HepG2 (cell line): ENCODE measurements around the gene OCLN. TPM values are rescaled to one million over a fixed set of nuclear protein-coding genes. Genes with fewer than 3 reads are reported as not detected.

ENCODE experiments used
- CBX5 ChIP-seq: sonication (generic); formaldehyde crosslinking; IDR thresholded peaks from 2 replicates; pipeline ENCODE4 v1.4.0; 2020; ENCODE audit warnings: missing genetic modification reagents, borderline replicate concordance
- CENPBD1 ChIP-seq: sonication (generic); formaldehyde crosslinking; IDR thresholded peaks from 2 replicates; pipeline ENCODE4 v1.8.0; 2022; ENCODE audit warnings: missing genetic modification reagents, low read depth, mild to moderate bottlenecking, borderline replicate concordance
- CHCHD3 ChIP-seq: sonication (generic); formaldehyde crosslinking; IDR thresholded peaks from 2 replicates; pipeline ENCODE4 v1.8.0; 2022; ENCODE audit warnings: mild to moderate bottlenecking, missing genetic modification reagents, moderate library complexity
- GLMP ChIP-seq: sonication (generic); formaldehyde crosslinking; IDR thresholded peaks from 2 replicates; pipeline ENCODE4 v1.9.0; 2021; ENCODE audit warnings: missing genetic modification reagents, mild to moderate bottlenecking, borderline replicate concordance
- IRF1 ChIP-seq: sonication (generic); formaldehyde crosslinking; IDR thresholded peaks from 2 replicates; pipeline ENCODE4 v1.4.0; 2020; ENCODE audit warnings: low read depth, mild to moderate bottlenecking, missing genetic modification reagents
- MTA1 ChIP-seq: sonication (generic); formaldehyde crosslinking; IDR thresholded peaks from 2 replicates; pipeline ENCODE4 v1.4.0; 2020; ENCODE audit warnings: missing genetic modification reagents, mild to moderate bottlenecking, borderline replicate concordance
- MXD1 ChIP-seq: sonication (generic); formaldehyde crosslinking; IDR thresholded peaks from 2 replicates; pipeline ENCODE4 v1.4.0; 2020; ENCODE audit warnings: mild to moderate bottlenecking, missing genetic modification reagents
- polyA plus RNA-seq, 8 experiments: library from polyadenylated mRNA; depleted of rRNA in 3 of 8; stranded (reverse) in 7 of 8; unstranded in 1 of 8; fragments of >200 nt; fragmentation: Illumina TruSeq in 4 of 8; extraction: Trizol in 4 of 8; gene quantifications; 2 replicates each; pipeline versions ENCODE4 v1.2.1 to v1.2.3, GENCODE V29; 2011 to 2016; ENCODE audit warnings: low read depth in 4 of 8, missing spikeins in 1 of 8, mixed read lengths in 1 of 8; ENCODE audit not compliant: insufficient read depth in 1 of 8
- total RNA-seq, 5 experiments: library from RNA; depleted of rRNA; stranded (reverse); fragments of >200 nt; fragmentation: Illumina TruSeq; extraction: Trizol; gene quantifications; 2 replicates each; pipeline ENCODE4 v1.2.3, GENCODE V29; 2016; ENCODE audit warnings: low read depth in 1 of 5
- TF ChIP-seq, protein P1 (sequence below): sonication (generic); formaldehyde crosslinking; IDR thresholded peaks from 2 replicates; pipeline ENCODE4 v1.9.0; 2021; ENCODE audit warnings: mild to moderate bottlenecking, missing genetic modification reagents
- TF ChIP-seq, protein P2 (sequence below): sonication (generic); formaldehyde crosslinking; IDR thresholded peaks from 2 replicates; pipeline ENCODE4 v1.4.0; 2020; ENCODE audit warnings: missing genetic modification reagents, borderline replicate concordance
- TF ChIP-seq, protein P3 (sequence below), 2 experiments: sonication (generic) in 1 of 2; formaldehyde crosslinking in 1 of 2; IDR thresholded peaks; 2 replicates each; pipeline versions ENCODE4 v1.4.0 to v1.6.1; 2016 to 2020; ENCODE audit warnings: borderline replicate concordance in 1 of 2, low read depth in 1 of 2, mild to moderate bottlenecking in 1 of 2, missing genetic modification reagents in 1 of 2

Gene OCLN
- total and polyA plus RNA-seq, 2 of the 13 experiments (the other 11 are each of a cell fraction or from before 2014, with no cell fraction given): 24.1 to 34.8 TPM

GRCh38 chr5:69454460-69455249, 37.9 kb upstream of the OCLN start (continued):
- TF ChIP-seq, protein P1, sequence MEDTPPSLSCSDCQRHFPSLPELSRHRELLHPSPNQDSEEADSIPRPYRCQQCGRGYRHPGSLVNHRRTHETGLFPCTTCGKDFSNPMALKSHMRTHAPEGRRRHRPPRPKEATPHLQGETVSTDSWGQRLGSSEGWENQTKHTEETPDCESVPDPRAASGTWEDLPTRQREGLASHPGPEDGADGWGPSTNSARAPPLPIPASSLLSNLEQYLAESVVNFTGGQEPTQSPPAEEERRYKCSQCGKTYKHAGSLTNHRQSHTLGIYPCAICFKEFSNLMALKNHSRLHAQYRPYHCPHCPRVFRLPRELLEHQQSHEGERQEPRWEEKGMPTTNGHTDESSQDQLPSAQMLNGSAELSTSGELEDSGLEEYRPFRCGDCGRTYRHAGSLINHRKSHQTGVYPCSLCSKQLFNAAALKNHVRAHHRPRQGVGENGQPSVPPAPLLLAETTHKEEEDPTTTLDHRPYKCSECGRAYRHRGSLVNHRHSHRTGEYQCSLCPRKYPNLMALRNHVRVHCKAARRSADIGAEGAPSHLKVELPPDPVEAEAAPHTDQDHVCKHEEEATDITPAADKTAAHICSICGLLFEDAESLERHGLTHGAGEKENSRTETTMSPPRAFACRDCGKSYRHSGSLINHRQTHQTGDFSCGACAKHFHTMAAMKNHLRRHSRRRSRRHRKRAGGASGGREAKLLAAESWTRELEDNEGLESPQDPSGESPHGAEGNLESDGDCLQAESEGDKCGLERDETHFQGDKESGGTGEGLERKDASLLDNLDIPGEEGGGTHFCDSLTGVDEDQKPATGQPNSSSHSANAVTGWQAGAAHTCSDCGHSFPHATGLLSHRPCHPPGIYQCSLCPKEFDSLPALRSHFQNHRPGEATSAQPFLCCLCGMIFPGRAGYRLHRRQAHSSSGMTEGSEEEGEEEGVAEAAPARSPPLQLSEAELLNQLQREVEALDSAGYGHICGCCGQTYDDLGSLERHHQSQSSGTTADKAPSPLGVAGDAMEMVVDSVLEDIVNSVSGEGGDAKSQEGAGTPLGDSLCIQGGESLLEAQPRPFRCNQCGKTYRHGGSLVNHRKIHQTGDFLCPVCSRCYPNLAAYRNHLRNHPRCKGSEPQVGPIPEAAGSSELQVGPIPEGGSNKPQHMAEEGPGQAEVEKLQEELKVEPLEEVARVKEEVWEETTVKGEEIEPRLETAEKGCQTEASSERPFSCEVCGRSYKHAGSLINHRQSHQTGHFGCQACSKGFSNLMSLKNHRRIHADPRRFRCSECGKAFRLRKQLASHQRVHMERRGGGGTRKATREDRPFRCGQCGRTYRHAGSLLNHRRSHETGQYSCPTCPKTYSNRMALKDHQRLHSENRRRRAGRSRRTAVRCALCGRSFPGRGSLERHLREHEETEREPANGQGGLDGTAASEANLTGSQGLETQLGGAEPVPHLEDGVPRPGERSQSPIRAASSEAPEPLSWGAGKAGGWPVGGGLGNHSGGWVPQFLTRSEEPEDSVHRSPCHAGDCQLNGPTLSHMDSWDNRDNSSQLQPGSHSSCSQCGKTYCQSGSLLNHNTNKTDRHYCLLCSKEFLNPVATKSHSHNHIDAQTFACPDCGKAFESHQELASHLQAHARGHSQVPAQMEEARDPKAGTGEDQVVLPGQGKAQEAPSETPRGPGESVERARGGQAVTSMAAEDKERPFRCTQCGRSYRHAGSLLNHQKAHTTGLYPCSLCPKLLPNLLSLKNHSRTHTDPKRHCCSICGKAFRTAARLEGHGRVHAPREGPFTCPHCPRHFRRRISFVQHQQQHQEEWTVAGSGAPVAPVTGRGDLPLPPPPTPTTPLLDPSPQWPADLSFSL (CRISPR knock-in tag): no peak
- TF ChIP-seq, protein P2, sequence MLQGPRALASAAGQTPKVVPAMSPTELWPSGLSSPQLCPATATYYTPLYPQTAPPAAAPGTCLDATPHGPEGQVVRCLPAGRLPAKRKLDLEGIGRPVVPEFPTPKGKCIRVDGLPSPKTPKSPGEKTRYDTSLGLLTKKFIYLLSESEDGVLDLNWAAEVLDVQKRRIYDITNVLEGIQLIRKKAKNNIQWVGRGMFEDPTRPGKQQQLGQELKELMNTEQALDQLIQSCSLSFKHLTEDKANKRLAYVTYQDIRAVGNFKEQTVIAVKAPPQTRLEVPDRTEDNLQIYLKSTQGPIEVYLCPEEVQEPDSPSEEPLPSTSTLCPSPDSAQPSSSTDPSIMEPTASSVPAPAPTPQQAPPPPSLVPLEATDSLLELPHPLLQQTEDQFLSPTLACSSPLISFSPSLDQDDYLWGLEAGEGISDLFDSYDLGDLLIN (CRISPR knock-in tag): no peak
- TF ChIP-seq MXD1 (CRISPR knock-in tag): no peak
- TF ChIP-seq CENPBD1 (CRISPR knock-in tag): no peak
- TF ChIP-seq GLMP (CRISPR knock-in tag): no peak
- no peak for TF ChIP-seq MTA1 (CRISPR knock-in tag)
- TF ChIP-seq, protein P3, sequence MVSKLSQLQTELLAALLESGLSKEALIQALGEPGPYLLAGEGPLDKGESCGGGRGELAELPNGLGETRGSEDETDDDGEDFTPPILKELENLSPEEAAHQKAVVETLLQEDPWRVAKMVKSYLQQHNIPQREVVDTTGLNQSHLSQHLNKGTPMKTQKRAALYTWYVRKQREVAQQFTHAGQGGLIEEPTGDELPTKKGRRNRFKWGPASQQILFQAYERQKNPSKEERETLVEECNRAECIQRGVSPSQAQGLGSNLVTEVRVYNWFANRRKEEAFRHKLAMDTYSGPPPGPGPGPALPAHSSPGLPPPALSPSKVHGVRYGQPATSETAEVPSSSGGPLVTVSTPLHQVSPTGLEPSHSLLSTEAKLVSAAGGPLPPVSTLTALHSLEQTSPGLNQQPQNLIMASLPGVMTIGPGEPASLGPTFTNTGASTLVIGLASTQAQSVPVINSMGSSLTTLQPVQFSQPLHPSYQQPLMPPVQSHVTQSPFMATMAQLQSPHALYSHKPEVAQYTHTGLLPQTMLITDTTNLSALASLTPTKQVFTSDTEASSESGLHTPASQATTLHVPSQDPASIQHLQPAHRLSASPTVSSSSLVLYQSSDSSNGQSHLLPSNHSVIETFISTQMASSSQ (IDR thresholded peaks at IDR 0.05; ENCODE audit: low read depth): no peak
- TF ChIP-seq, protein P3 (CRISPR knock-in tag; IDR thresholded peaks at IDR 0.05; ENCODE audit: borderline replicate concordance): no peak
- TF ChIP-seq CBX5 (CRISPR knock-in tag): no peak
- no peak for TF ChIP-seq IRF1 (CRISPR knock-in tag)
- no peak for TF ChIP-seq CHCHD3 (CRISPR knock-in tag)
